DMS 273 (cell line): Measurements from ENCODE around the gene TMEM158.

Experiments
- DNase-seq: peaks from one replicate; lab custom pipeline; 2025; ENCODE audit not compliant: unreplicated experiment; lab: John Stamatoyannopoulos, UW

TMEM158 gene

DNA sequence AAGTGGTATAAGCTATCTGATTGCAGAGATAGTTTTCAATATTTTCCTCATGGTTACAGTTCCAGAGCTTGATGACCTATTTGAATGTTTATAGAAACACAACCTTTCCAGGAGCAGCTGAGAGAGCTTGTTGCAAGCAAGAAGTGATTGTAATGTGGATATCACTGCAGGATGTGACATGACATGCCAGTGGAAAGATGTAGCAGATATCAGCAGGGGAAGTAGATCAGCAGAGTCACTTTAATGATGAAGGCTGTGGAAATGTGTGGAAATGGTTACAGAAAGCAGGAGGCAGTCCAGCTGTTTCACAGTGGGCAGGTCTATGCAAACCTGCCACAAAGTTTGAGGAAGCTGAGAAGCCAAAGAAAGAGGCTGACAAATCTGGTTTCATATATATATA, 21.0 kb downstream of the TMEM158 start:
- no peak for DNase-seq

- DNase-seq, result no peak
Measured at GRCh38 chr3:45204136-45204535, 22.0 kb downstream of the TMEM158 start.

- DNase-seq, result no peak
Measured at GRCh38 chr3:45199837-45200648, 26.0 kb downstream of the TMEM158 start.

DNA sequence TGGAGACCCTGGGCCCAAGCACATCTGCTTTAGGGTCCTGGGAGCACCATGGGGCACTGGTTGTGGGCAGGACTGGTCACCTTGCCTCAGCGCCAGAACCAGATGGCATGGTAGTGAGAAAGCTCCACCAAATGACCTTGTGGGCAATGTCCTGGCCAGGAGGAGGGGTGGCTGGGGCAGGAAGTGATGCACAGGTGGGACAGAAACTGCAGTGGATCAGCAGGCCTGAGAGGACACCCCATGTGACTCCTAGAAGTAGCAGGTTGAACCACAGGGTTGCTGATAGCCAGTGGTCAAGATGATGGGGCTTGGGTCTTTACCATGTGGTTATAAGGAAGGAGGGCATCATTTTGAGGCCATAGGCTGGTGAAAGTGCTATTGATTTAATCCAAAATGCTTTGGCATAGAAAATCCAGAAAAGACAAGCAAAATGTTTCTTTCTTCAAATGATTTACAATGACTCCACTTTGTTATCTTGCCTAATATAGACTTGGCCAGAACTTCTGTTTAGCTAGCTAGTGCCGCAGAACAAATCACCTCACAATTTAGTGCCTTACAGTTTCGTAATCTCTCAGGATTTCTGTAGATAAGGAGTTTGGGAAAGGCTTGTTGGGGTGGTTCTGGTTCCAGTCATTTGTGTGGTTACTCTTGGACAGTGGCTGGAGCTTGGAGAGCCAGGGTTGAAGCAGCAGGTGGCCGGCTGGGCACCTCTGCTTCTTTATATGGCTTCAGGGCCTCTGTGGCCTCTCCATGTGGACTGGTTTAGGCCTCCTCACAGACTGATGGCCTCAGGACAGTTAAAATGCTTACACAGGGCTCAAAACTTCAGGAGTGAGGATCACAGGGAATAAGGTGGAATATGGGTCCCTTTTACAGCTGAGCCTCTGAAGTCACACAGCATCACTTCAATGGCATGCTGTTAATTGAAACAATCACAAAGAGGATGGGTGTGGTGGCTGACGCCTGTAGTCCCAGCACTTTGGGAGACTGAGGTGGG, 27.5 kb downstream of the TMEM158 start:
- DNase-seq, result no peak

DNA sequence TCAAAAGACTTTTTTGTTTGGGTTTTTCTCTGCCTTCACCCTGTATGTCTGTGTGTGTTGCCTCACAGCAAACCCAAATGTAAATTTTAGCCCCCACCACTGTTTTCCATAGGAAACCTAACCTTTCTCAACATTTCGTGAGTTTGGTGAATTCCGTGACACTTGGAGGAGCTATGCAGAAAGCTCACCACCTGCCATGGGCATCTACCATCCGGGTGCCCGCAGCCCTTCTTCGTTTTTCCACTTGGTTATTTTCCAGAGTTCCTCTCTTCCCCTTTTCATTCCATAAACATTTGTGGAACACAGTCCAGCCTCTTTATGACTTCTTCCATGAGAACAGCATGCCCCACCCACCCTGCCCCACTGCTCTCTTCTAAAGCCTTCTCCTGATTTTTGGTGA, 31.3 kb downstream of the TMEM158 start:
- no peak for DNase-seq

DNA sequence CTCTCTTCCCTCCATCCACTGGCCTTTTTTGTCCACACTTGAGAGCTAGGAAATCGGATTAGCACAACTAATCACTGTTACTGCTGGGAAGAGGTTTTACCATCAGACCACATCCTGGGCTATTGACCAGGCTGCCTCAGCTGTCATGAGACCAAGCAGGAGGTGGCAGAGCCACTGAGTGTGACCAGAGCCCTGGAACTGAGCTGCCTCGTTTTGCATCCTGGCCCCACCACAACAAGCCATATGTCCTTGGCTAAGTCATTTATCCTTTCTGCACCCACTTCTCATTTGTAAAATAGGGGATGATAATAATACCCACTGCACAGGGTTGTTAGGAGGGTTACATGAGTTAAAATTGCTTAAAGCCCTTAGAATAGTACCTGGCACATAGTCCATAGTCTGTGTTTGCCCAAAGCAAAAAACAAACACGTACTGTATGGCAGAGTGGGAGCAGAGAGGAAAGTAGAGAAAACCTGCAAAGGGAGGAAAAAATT, 34.1 kb downstream of the TMEM158 start:
- no peak for DNase-seq

DNA sequence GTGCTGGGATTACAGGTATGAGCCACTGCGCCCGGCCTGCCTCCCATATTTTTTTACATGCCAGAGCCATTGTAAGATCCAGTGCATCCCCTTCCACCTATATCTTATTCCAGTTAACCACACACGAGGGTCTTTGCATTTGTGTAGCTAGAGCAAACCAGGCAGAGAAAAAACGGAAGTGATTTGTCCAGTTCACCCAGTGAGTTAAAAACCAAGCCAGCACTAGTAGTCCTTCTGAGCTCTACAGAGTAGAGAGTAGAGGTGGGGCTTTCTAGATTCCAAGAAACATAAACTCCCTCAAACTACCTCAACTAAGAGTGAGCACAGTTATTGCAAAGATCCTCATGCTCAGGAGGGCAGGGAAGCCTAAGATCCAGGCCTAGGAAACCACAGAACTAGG, 34.7 kb downstream of the TMEM158 start:
- DNase-seq, result no peak

DNA sequence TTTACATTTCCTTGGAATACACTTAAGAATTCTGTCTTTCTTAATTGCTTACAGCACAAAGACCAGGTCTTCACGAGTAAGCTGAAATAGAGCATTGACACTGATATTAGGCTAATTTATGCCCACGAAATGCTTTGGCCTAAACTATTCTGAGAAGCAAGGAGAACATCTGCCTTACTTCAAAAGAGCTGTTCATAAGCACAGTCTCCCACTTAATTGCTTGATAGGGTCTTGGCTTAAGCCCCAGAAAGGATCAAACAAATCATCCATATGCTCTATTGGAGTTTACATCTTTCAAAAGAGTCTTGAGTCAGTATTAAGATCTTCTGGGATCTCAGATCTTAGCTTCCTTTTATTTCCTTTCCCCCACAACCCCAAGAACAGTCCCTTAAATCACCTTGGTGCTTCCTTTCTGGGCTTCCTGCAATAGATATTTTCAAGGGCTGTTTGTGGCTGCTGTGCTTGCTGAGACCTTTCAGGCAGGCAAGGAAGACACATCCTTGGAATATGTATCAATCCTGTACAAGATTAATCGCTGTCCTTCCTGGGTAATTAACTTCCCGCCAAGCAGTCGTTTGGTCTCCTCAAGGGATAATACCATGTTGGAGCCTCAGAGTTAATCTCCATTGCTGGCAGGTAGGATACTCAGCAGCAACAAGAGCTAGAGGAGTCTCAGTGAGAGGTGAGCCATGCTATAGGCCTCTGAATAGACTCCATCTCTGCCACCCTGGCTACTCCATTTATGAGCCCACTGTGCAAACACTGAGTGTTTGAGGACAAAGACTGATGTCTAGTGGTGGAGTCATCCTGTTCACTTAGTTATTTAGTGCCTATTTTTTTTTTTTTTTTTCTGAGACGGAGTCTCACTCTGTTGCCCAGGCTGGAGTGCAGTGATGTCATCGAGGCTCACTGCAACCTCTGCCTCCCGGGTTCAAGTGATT, 37.1 kb downstream of the TMEM158 start:
- DNase-seq, result peak; percentile 62

- DNase-seq, result peak; percentile 10
Measured at GRCh38 chr3:45187694-45188141, 38.4 kb downstream of the TMEM158 start.

DNA sequence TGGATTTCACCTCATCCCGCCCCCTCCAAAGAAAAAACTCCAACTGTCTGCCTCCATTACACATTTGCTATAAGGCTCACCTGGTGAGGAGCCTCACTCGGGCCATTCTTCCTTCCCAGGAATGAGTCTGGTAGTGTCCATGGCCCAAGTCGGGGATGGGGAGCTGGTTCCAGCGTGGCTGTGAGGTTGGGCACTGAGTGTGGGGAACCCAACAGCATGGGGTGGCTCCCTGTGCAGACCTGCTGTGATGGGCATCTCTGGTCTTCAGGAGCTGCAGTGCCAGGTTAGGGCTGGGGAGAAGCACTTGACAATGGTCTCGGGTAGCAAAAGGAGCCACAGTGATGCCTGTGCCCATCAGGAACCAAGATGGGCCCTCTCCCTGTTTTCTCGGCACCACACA, 39.2 kb downstream of the TMEM158 start:
- no peak for DNase-seq

DNA sequence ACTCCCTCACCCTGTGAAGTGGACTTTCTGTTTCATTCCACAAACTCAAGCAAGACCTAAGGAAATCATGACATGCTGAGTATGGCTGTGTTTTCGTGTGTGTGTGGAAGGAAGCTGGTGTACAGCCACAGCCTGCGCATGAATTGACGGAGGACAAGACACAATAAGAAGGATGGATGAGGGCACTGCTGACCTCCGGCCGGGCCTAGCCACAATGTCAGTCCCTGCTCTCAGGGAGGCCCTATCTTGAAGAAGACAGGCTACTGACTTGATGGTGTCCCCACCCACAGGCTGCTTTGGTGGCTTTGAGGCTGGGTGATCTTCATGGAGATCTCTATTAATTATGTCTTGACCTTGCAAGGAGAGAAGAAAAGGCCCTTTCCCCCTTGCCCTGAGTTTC, 40.6 kb downstream of the TMEM158 start:
- DNase-seq, result no peak

- DNase-seq, result no peak
Measured at GRCh38 chr3:45185052-45185451, 41.0 kb downstream of the TMEM158 start.

DNA sequence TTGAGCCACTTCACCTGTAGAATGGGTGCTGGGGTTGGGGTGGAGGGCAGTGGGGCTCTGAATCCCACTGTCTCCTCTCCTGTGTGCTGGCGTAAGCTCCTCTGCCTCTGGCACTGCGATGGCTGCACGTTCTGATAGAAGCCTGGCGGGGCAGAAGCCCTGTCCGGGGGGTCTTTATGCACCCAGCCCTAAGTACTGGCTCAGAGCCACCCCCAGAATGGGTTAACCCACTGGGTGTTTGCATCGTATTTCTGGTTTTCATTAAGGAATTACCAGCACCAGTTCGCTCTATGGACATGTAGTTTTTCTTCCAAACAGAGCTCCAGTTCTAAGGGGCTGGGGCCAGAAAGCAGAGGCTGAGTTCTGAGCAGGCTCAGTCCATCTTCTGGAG, 42.2 kb downstream of the TMEM158 start:
- DNase-seq, result no peak

GRCh38 chr3:45182915-45183871, 42.9 kb downstream of the TMEM158 start:
- DNase-seq, result peak; percentile 50

- no peak for DNase-seq
Measured at GRCh38 chr3:45181496-45181895, 44.6 kb downstream of the TMEM158 start.

- DNase-seq, result no peak
Measured at GRCh38 chr3:45180899-45181298, 45.2 kb downstream of the TMEM158 start.

GRCh38 chr3:45180051-45180450, 46.0 kb downstream of the TMEM158 start:
- DNase-seq, result no peak

GRCh38 chr3:45179163-45179562, 46.9 kb downstream of the TMEM158 start:
- peak; percentile 30 for DNase-seq
